Stomach (tissue), 9 donors: ENCODE measurements around the gene MBD3L4. TPM values are rescaled to one million over a fixed set of nuclear protein-coding genes. Genes with fewer than 3 reads are reported as not detected.

Experiments
- DNase-seq, 2 donors: peaks; one replicate each; pipeline versions ENCODE4 v3.0.0 to v3.0.0-alpha.2; 2013 to 2019
- H3K27ac ChIP-seq, 5 donors: fragments of 200-600 bp in 4 of 5; sonication (generic) in 4 of 5; one replicate each; pipeline ENCODE4 v1.5.1; 2013 to 2019; ENCODE audit warnings: mild to moderate bottlenecking in 1 of 5, moderate library complexity in 1 of 5
- H3K27me3 ChIP-seq, 3 donors: fragments of 200-600 bp; sonication (generic); one replicate each; pipeline ENCODE4 v1.5.1; 2017 to 2019; ENCODE audit warnings: mixed run types in 1 of 3
- H3K36me3 ChIP-seq, 4 donors: fragments of 200-600 bp; sonication (generic); 1 replicate in 3 of 4; 2 replicates in 1 of 4; pipeline ENCODE4 v1.5.1; 2016 to 2019
- H3K4me1 ChIP-seq, 4 donors: fragments of 200-600 bp; sonication (generic); one replicate each; pipeline ENCODE4 v1.5.1; 2016 to 2019
- H3K4me3 ChIP-seq, 4 donors: fragments of 200-600 bp; sonication (generic) in 3 of 4; one replicate each; pipeline ENCODE4 v1.5.1; 2016 to 2019; ENCODE audit warnings: mild to moderate bottlenecking in 1 of 4
- H3K9me3 ChIP-seq, 4 donors: fragments of 200-600 bp; sonication (generic); one replicate each; pipeline ENCODE4 v1.5.1; 2016 to 2019
- EP300 ChIP-seq: sonication (generic); formaldehyde crosslinking; IDR thresholded peaks from one replicate; pipeline ENCODE4 v1.6.1; 2017; ENCODE audit warnings: antibody characterized with exemption
- POLR2A ChIP-seq, 4 donors: fragments of 450-650 bp; IDR thresholded peaks; one replicate each; pipeline ENCODE4 v1.6.1; 2016; ENCODE audit warnings: antibody characterized with exemption in 4 of 4, control low read depth in 2 of 4, mild to moderate bottlenecking in 1 of 4, moderate library complexity in 1 of 4
- POLR2AphosphoS5 ChIP-seq, 3 donors: sonication (generic); formaldehyde crosslinking; IDR thresholded peaks; one replicate each; pipeline ENCODE4 v1.6.1; 2016; ENCODE audit warnings: antibody characterized with exemption in 3 of 3
- WGBS, 5 donors: extraction: QIAGEN DNeasy Blood & Tissue Kit in 3 of 5; methylation state at CpG; one replicate each; pipeline versions ENCODE4 v1.1.5 to v1.1.7; 2013 to 2018; 5-methylcytosine and 5-hydroxymethylcytosine counted together
- intact Hi-C: fragments of 100-400 bp; cut with DNase I; formaldehyde crosslinking; loops from one replicate; pipeline ENCODE4 v1.15.1; 2023; ENCODE audit warnings: low total_unique reads
- polyA plus RNA-seq, 3 donors: library from polyadenylated mRNA; stranded (reverse); fragments of 200-250 nt; gene quantifications; one replicate each; pipeline ENCODE4 v1.2.3, GENCODE V29; 2013
- total RNA-seq, 5 donors: library from RNA; depleted of rRNA; stranded (reverse); fragments of >200 nt; gene quantifications; one replicate each; pipeline versions ENCODE4 v1.1.0 to v1.2.3, GENCODE V29; 2014 to 2016
- TF ChIP-seq, protein P1 (sequence below), 7 experiments: fragments of 450-650 bp in 4 of 7; fragments of 200-600 bp in 3 of 7; sonication (generic) in 3 of 7; IDR thresholded peaks; one replicate each; pipeline ENCODE4 v1.5.1; 2016 to 2019; ENCODE audit warnings: antibody characterized with exemption in 7 of 7, control low read depth in 2 of 7, mild to moderate bottlenecking in 1 of 7
- donor health status: healthy with polysubstance abuse.
- donor health status: Bipolar disorder and iron deficiency.
- donor health status: healthy.

MBD3L4 gene
- total and polyA plus RNA-seq, 8 donors = not detected

DNA sequence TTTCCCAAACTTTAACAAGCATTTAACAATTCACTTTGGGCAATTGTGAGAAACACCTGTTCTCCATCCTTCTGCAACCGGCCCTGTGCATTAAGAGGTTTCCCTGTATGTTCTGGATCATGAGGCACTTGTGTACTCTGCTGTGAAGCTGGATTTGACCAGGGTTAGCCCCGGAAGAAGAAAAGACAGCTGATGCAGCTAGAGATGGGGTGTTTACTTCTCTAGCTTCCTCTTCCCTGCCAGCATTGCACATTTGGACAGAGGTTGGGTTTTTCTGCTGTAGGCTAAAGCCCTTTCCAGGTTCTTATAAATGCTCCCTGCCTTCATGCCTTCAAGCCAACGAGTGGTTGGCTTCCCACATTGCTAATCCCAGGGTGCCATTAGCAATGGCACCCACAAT, 39.6 kb downstream of the MBD3L4 start:
- 55 to 68% (median 61%) methylated on average over 3 of the region's 3 CpGs for WGBS, 5 donors
- peak in 1 of 2 donors; percentile 5 for DNase-seq
- no peak overlapping the region for H3K27ac ChIP-seq
- H3K36me3 ChIP-seq = no peaks in the 10 kb centered on the region
- TF ChIP-seq POLR2A (IDR thresholded peaks at IDR 0.05) (no peak), POLR2AphosphoS5 (IDR thresholded peaks at IDR 0.05) (no peak), EP300 (no peak)
- TF ChIP-seq, protein P1, sequence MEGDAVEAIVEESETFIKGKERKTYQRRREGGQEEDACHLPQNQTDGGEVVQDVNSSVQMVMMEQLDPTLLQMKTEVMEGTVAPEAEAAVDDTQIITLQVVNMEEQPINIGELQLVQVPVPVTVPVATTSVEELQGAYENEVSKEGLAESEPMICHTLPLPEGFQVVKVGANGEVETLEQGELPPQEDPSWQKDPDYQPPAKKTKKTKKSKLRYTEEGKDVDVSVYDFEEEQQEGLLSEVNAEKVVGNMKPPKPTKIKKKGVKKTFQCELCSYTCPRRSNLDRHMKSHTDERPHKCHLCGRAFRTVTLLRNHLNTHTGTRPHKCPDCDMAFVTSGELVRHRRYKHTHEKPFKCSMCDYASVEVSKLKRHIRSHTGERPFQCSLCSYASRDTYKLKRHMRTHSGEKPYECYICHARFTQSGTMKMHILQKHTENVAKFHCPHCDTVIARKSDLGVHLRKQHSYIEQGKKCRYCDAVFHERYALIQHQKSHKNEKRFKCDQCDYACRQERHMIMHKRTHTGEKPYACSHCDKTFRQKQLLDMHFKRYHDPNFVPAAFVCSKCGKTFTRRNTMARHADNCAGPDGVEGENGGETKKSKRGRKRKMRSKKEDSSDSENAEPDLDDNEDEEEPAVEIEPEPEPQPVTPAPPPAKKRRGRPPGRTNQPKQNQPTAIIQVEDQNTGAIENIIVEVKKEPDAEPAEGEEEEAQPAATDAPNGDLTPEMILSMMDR (IDR thresholded peaks at IDR 0.05) = no peak
- H3K4me1 ChIP-seq = no peaks in the 10 kb centered on the region
- peaks cover 0 to 7% (median 0%) of the 10 kb centered on the region in 3 donors for H3K27me3 ChIP-seq
- no peaks in the 10 kb centered on the region for H3K9me3 ChIP-seq
- intact Hi-C loops = no loop called here
- H3K4me3 ChIP-seq = no peak overlapping the region

DNA sequence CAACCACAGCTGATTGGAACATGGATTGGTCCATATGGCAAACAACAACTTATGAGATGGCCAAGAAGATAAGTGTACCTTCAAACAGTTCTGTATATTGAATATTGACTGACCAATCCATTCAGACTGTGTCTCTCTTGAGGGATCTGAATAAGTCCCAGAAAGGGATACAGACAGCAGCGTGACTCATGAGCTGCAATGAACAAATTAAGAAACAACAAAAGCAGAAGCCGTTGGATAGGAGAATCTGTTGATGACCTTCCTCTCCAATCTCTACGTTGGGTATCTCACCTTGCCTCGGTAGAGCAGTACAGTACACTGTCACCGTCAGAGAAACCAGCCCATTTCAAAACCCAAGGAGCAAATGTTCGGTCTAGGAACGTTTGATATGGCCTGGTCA, 40.0 kb downstream of the MBD3L4 start:
- Histone ChIP-seq H3K27me3 (peaks cover 0 to 7% (median 0%) of the 10 kb centered on the region in 3 donors), H3K4me1 (no peaks in the 10 kb centered on the region), H3K4me3 (no peak overlapping the region), H3K27ac (no peak overlapping the region), H3K9me3 (no peaks in the 10 kb centered on the region), H3K36me3 (no peaks in the 10 kb centered on the region)
- intact Hi-C loops = no loop called here
- DNase-seq = no peak
- WGBS, 5 donors = 58 to 78% (median 73%) methylated on average over 7 of the region's 7 CpGs
- no peak for TF ChIP-seq POLR2A (IDR thresholded peaks at IDR 0.05)
- TF ChIP-seq POLR2AphosphoS5 (IDR thresholded peaks at IDR 0.05) = no peak
- TF ChIP-seq, protein P1 (IDR thresholded peaks at IDR 0.05) = no peak
- TF ChIP-seq EP300 = no peak

DNA sequence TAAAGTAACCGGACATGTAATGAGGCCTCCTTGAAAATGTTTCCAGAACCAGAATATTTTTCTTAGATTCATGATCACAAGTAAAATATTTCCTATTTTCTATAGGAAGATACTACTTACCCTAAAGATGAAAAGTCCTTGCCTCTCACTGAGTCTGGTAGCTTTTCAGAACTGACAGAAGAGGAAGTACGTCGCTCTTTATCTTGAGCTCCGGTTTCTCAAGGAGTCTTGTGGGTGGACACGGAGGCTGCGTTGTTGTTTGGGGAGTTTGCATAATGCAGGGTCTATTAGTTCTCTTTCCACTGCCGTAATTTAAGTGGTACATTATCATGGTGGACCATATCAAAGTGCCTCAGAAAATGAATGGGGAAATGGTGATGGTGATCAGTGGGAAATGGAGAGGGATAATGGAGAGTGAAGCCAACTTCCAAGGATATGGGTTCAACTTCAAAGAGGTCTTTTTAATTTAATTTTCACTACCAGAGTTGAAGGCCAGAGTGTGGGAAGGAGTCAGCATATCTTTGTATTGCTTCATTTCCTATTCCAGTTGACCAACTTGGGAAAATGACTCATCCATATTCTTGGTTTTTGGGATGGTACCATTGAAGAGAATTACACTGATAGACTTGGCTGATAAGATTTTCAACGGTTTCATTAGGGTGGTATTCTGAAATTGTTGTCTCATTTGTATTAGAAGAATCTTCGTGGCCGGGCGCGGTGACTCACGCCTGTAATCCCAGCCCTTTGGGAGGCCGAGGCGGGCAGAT, 42.1 kb downstream of the MBD3L4 start:
- Histone ChIP-seq H3K27ac (no peak overlapping the region), H3K27me3 (peaks cover 0 to 7% (median 0%) of the 10 kb centered on the region in 3 donors), H3K9me3 (no peaks in the 10 kb centered on the region), H3K36me3 (no peaks in the 10 kb centered on the region), H3K4me1 (no peaks in the 10 kb centered on the region), H3K4me3 (no peak overlapping the region)
- DNase-seq = peak in 1 of 2 donors; percentile 4
- TF ChIP-seq, protein P1 (IDR thresholded peaks at IDR 0.05) = no peak
- TF ChIP-seq POLR2AphosphoS5 (IDR thresholded peaks at IDR 0.05) (no peak), EP300 (no peak)
- 79 to 88% (median 86%) methylated on average over 15 of the region's 15 CpGs for WGBS, 5 donors
- intact Hi-C loops = no loop called here

DNA sequence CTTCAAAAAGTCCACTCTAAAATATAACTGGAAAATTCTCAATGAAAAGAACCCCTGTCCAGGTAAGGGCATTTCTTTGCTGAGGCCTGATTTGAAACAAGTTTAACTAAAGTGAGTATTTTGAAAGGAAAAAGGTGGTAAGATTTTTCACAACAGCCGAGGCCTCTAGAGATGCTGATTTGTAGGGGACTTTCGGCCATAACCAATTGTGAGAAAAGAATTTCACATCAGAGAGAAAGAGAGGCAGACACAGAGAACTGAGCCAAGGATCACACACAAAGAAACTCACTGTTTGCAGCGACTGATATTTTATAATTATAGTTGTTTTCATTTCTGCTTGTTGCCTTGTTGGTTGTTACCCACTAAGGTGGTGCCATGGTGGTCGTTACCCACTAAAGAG, 43.2 kb downstream of the MBD3L4 start:
- intact Hi-C loops = no loop called here
- H3K36me3 ChIP-seq = no peaks in the 10 kb centered on the region
- no peaks in the 10 kb centered on the region for H3K4me1 ChIP-seq
- no peak for DNase-seq
- H3K9me3 ChIP-seq = no peaks in the 10 kb centered on the region
- H3K4me3 ChIP-seq = no peak overlapping the region
- 63 to 70% (median 69%) methylated on average over 4 of the region's 4 CpGs for WGBS, 5 donors
- no peaks in the 10 kb centered on the region for H3K27me3 ChIP-seq
- no peak for TF ChIP-seq POLR2A (IDR thresholded peaks at IDR 0.05)
- TF ChIP-seq, protein P1 (IDR thresholded peaks at IDR 0.05) = no peak
- TF ChIP-seq POLR2AphosphoS5 (IDR thresholded peaks at IDR 0.05) = no peak
- no peak for TF ChIP-seq EP300
- no peak overlapping the region for H3K27ac ChIP-seq
